SH-SY5Y (cell line): ENCODE results near the gene PARP8.

Experiments
- GATA2 ChIP-seq: IDR thresholded peaks from 2 replicates; pipeline ENCODE4 v1.6.1; 2011; ENCODE audit warnings: mild to moderate bottlenecking, low read depth, low read length
- GATA3 ChIP-seq: IDR thresholded peaks from 2 replicates; pipeline ENCODE4 v1.6.1; 2011; ENCODE audit warnings: low read depth, mild to moderate bottlenecking, low read length, moderate library complexity

GRCh38 chr5:50749873-50750272, 83.4 kb downstream of the PARP8 start:
- TF ChIP-seq GATA2 (no peak), GATA3 (no peak)
